Measurements from ENCODE around the gene USP43. TPM values are rescaled to one million over a fixed set of nuclear protein-coding genes. Genes with fewer than 3 reads are reported as not detected.

The USP43 gene
- total RNA-seq, 1 experiment from 2014 or later, result 1.7 TPM

Other genes starting within 250 kb of the USP43 start
- gene STX8, start 69.7 kb upstream of the USP43 start, total RNA-seq (2014; rRNA removed; shearing (Covaris generic)), result 52.7 and 76.9 TPM in 2 replicates
- not detected in 2 replicates for gene CFAP52, start 68.9 kb upstream of the USP43 start, total RNA-seq (2014; rRNA removed; shearing (Covaris generic))
- gene DHRS7C, start 146.1 kb downstream of the USP43 start, total RNA-seq (2014; rRNA removed; shearing (Covaris generic)), result not detected in 2 replicates
- not detected in 2 replicates for gene GSG1L2, start 176.6 kb downstream of the USP43 start, total RNA-seq (2014; rRNA removed; shearing (Covaris generic))
- gene GLP2R, start 180.4 kb downstream of the USP43 start, total RNA-seq (2014; rRNA removed; shearing (Covaris generic)), result 0.63 and 0.91 TPM in 2 replicates